ENCODE data around the gene STAC2. TPM values are rescaled to one million over a fixed set of nuclear protein-coding genes. Genes with fewer than 3 reads are reported as not detected.
A peak's percentile ranks its signal among the peaks of the same experiment; 100 is the strongest.

STAC2 gene
- total and polyA plus RNA-seq, 9 of the 15 experiments (the other 6 are each of a cell fraction or from before 2014, with no cell fraction given) = not detected

- TF ChIP-seq IRF9 (tag; IDR thresholded peaks at IDR 0.05) (no peak), CBFA2T3 (IDR thresholded peaks at IDR 0.05) (peak; percentile 29; the same call in 1 of the 2 replicates), ZNF239 (CRISPR knock-in tag; IDR thresholded peaks at IDR 0.05) (no peak), STAT5B (CRISPR knock-in tag; IDR thresholded peaks at IDR 0.05) (no peak), YY1 (IDR thresholded peaks at IDR 0.05; ENCODE audit: borderline replicate concordance in 1 of 3, control insufficient read depth in 1 of 3, extremely low read depth in 1 of 3, insufficient read depth in 3 of 3, insufficient read length in 1 of 3, insufficient replicate concordance in 2 of 3, low read depth in 1 of 3, low read length in 2 of 3) (peak in 1 of 3 experiments; percentile 37), ZNF609 (CRISPR knock-in tag; IDR thresholded peaks at IDR 0.05; ENCODE audit: borderline replicate concordance) (no peak), FOXP4 (CRISPR knock-in tag; IDR thresholded peaks at IDR 0.05; ENCODE audit: borderline replicate concordance) (no peak), CXXC5 (CRISPR knock-in tag; IDR thresholded peaks at IDR 0.05) (no peak)
These were observed 16.9 kb downstream of the STAC2 start (continued) for GRCh38 chr17:39208893-39209292.

Data from K562 (cell line).